ENCODE measurements around the gene NOCT.

DNA sequence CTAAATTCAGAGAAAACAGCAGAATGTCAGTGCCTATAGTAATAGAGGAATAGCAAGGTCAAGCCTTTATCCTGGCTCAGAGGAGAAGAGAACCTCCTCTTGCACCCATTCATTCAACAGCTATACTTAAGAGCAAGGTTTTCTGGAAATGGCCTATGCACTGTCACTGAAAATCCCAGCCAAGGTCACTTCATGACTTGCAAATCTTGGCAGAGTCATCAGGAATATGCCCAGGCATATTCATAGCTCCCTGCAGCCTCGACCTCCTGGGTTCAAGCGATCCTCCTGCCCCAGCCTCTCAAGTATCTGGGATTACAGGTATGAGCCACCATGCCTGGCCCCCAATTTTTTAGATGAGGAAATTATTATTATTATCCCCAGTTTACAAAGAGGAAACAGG is 35.8 kb upstream of the NOCT start:
- TF ChIP-seq, protein P1, sequence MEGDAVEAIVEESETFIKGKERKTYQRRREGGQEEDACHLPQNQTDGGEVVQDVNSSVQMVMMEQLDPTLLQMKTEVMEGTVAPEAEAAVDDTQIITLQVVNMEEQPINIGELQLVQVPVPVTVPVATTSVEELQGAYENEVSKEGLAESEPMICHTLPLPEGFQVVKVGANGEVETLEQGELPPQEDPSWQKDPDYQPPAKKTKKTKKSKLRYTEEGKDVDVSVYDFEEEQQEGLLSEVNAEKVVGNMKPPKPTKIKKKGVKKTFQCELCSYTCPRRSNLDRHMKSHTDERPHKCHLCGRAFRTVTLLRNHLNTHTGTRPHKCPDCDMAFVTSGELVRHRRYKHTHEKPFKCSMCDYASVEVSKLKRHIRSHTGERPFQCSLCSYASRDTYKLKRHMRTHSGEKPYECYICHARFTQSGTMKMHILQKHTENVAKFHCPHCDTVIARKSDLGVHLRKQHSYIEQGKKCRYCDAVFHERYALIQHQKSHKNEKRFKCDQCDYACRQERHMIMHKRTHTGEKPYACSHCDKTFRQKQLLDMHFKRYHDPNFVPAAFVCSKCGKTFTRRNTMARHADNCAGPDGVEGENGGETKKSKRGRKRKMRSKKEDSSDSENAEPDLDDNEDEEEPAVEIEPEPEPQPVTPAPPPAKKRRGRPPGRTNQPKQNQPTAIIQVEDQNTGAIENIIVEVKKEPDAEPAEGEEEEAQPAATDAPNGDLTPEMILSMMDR (optimal IDR thresholded peaks at IDR 0.05 in 1 of 3, IDR thresholded peaks at IDR 0.05 in 1 of 3, conservative IDR thresholded peaks at IDR 0.05 in 1 of 3; ENCODE audit: extremely low read depth in 1 of 3, insufficient read depth in 2 of 3, low read length in 3 of 3), result no peak
- no peak for TF ChIP-seq EZH2 (IDR thresholded peaks at IDR 0.05; ENCODE audit: low read length)

All from keratinocyte (primary cell).